ENCODE measurements around the gene FANCG. TPM values are rescaled to one million over a fixed set of nuclear protein-coding genes. Genes with fewer than 3 reads are reported as not detected.

Gene FANCG
- total RNA-seq, 1 experiment from 2014 or later = 108 TPM

GRCh38 chr9:35074141-35074540, 5.6 kb downstream of the FANCG start (continued):
- TF ChIP-seq FOXP4 (CRISPR knock-in tag; IDR thresholded peaks at IDR 0.05) (no peak), RELA (CRISPR knock-in tag; IDR thresholded peaks at IDR 0.05; ENCODE audit: borderline replicate concordance) (no peak), IRF1 (CRISPR knock-in tag; IDR thresholded peaks at IDR 0.05) (no peak), CDX4 (CRISPR knock-in tag; IDR thresholded peaks at IDR 0.05; ENCODE audit: borderline replicate concordance) (no peak), CBFB (CRISPR knock-in tag; IDR thresholded peaks at IDR 0.05; ENCODE audit: low read depth) (no peak), PRRX2 (CRISPR knock-in tag; IDR thresholded peaks at IDR 0.05) (no peak)

GRCh38 chr9:35073279-35073612, 6.5 kb downstream of the FANCG start:
- peaks cover 30% of the 10 kb centered on the region for H3K4me1 Mint-ChIP-seq
- ChIA-PET POLR2A (no interaction called here), CTCF (no interaction called here)
- H3K27me3 Mint-ChIP-seq (ENCODE audit: low read depth) = no peaks in the 10 kb centered on the region
- no peaks in the 10 kb centered on the region for H3K9me3 Mint-ChIP-seq
- H3K36me3 Mint-ChIP-seq = peaks cover 64% of the 10 kb centered on the region
- DNase-seq (ENCODE audit: low spot score) (no peak), ATAC-seq (no peak)
- TF ChIP-seq NFYB (CRISPR knock-in tag; conservative IDR thresholded peaks at IDR 0.05; ENCODE audit: low read depth) (no peak), JUN (CRISPR knock-in tag; IDR thresholded peaks at IDR 0.05) (no peak), ZMAT4 (CRISPR knock-in tag; IDR thresholded peaks at IDR 0.05) (no peak), TEAD1 (CRISPR knock-in tag; IDR thresholded peaks at IDR 0.05) (no peak), ETV6 (CRISPR knock-in tag; IDR thresholded peaks at IDR 0.05) (no peak), MLX (CRISPR knock-in tag; IDR thresholded peaks at IDR 0.05) (no peak), ZNF138 (CRISPR knock-in tag; conservative IDR thresholded peaks at IDR 0.05) (no peak), ZNF263 (CRISPR knock-in tag; IDR thresholded peaks at IDR 0.05; ENCODE audit: low read depth) (no peak), CDX4 (CRISPR knock-in tag; IDR thresholded peaks at IDR 0.05; ENCODE audit: borderline replicate concordance) (no peak)
- TF ChIP-seq, protein P1, sequence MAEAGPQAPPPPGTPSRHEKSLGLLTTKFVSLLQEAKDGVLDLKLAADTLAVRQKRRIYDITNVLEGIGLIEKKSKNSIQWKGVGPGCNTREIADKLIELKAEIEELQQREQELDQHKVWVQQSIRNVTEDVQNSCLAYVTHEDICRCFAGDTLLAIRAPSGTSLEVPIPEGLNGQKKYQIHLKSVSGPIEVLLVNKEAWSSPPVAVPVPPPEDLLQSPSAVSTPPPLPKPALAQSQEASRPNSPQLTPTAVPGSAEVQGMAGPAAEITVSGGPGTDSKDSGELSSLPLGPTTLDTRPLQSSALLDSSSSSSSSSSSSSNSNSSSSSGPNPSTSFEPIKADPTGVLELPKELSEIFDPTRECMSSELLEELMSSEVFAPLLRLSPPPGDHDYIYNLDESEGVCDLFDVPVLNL (CRISPR knock-in tag; IDR thresholded peaks at IDR 0.05; ENCODE audit: borderline replicate concordance, low read depth) = no peak
- TF ChIP-seq, protein P2, sequence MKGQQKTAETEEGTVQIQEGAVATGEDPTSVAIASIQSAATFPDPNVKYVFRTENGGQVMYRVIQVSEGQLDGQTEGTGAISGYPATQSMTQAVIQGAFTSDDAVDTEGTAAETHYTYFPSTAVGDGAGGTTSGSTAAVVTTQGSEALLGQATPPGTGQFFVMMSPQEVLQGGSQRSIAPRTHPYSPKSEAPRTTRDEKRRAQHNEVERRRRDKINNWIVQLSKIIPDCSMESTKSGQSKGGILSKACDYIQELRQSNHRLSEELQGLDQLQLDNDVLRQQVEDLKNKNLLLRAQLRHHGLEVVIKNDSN (CRISPR knock-in tag; IDR thresholded peaks at IDR 0.05) = no peak
- TF ChIP-seq, protein P3, sequence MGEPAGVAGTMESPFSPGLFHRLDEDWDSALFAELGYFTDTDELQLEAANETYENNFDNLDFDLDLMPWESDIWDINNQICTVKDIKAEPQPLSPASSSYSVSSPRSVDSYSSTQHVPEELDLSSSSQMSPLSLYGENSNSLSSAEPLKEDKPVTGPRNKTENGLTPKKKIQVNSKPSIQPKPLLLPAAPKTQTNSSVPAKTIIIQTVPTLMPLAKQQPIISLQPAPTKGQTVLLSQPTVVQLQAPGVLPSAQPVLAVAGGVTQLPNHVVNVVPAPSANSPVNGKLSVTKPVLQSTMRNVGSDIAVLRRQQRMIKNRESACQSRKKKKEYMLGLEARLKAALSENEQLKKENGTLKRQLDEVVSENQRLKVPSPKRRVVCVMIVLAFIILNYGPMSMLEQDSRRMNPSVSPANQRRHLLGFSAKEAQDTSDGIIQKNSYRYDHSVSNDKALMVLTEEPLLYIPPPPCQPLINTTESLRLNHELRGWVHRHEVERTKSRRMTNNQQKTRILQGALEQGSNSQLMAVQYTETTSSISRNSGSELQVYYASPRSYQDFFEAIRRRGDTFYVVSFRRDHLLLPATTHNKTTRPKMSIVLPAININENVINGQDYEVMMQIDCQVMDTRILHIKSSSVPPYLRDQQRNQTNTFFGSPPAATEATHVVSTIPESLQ (CRISPR knock-in tag; IDR thresholded peaks at IDR 0.05) = no peak
- peak overlapping the region; percentile 93 for H3K4me3 Mint-ChIP-seq
- H3K27ac Mint-ChIP-seq = peak overlapping the region; percentile 97

Data from WTC11 (cell line).